ENCODE data around the gene LHFPL2. TPM values are rescaled to one million over a fixed set of nuclear protein-coding genes. Genes with fewer than 3 reads are reported as not detected.

LHFPL2 gene
- total RNA-seq, 4 donors from 2014 or later, result 14.7 to 127 (median 28.0) TPM

GRCh38 chr5:78447775-78448424 lies 200.7 kb downstream of the LHFPL2 start:
- Histone ChIP-seq H3K27ac (no peak overlapping the region), H3K36me3 (no peaks in the 10 kb centered on the region), H3K4me1 (no peaks in the 10 kb centered on the region), H3K4me3 (no peak overlapping the region), H3K9me3 (no peaks in the 10 kb centered on the region), H3K27me3 (no peaks in the 10 kb centered on the region)
- intact Hi-C loops (cut with DNase I; ENCODE audit: low total_unique reads), result no loop called here
- TF ChIP-seq CTCF (IDR thresholded peaks at IDR 0.05) (no peak), POLR2A (IDR thresholded peaks at IDR 0.05) (no peak)
- no peak for DNase-seq

All from uterus (tissue), 4 donors.